B cell (primary cell): ENCODE data around the gene SATB1. TPM values are rescaled to one million over a fixed set of nuclear protein-coding genes. Genes with fewer than 3 reads are reported as not detected.
"Not testable (repeated sequence)": the region's sequence is repeated elsewhere in the genome, so short reads cannot be mapped to it uniquely, and the experiment has no call there.

Source experiments
- ATAC-seq: fragments of 200-7000 bp; cut with Tn5 transposase; one replicate; pipeline ENCODE4 v1.10.0; 2021; ENCODE audit warnings: low read depth, mild to moderate bottlenecking, moderate number of reproducible peaks, moderate library complexity
- CTCF ChIA-PET: fragments of 350-600 bp; sonication (Branson Sonifier 250); formaldehyde crosslinking; loops from one replicate; lab custom pipeline; 2021; ENCODE audit warnings: antibody characterized with exemption, inconsistent platforms; lab: Charles Lee
- POLR2A ChIA-PET: fragments of 350-600 bp; sonication (Branson Sonifier 250); formaldehyde crosslinking; loops from one replicate; lab custom pipeline; 2021; ENCODE audit warnings: antibody characterized with exemption; lab: Charles Lee
- DNase-seq: peaks from one replicate; pipeline ENCODE4 v3.0.0; 2013
- H2AFZ ChIP-seq: 2 replicates; pipeline ENCODE4 v1.6.1; 2012; ENCODE audit warnings: mild to moderate bottlenecking, low read depth, low read length; ENCODE audit not compliant: insufficient read depth, poor library complexity, severe bottlenecking
- H3K27ac ChIP-seq, 2 donors: 1 replicate in 1 of 2; 2 replicates in 1 of 2; pipeline ENCODE4 v1.5.1; 2012 to 2013; ENCODE audit warnings: low read length in 2 of 2, mild to moderate bottlenecking in 2 of 2, moderate library complexity in 1 of 2
- H3K27me3 ChIP-seq, 4 experiments: fragments of 200-600 bp in 1 of 4; sonication (generic) in 1 of 4; replicated peaks in 1 of 4; 1 replicate in 2 of 4; 2 replicates in 2 of 4; pipeline versions ENCODE4 v1.6.1 to v1.7.0; 2013 to 2016; ENCODE audit warnings: low read length in 3 of 4, mild to moderate bottlenecking in 2 of 4, mixed read lengths in 1 of 4, moderate library complexity in 1 of 4; ENCODE audit not compliant: insufficient read depth in 4 of 4, control insufficient read depth in 3 of 4; ENCODE audit errors: control extremely low read depth in 1 of 4
- H3K36me3 ChIP-seq, 2 experiments: replicated peaks in 1 of 2; 1 replicate in 1 of 2; 2 replicates in 1 of 2; pipeline versions ENCODE4 v1.6.1 to v1.7.1; 2013; ENCODE audit warnings: low read length in 1 of 2; ENCODE audit not compliant: insufficient read depth in 2 of 2, control insufficient read depth in 1 of 2; ENCODE audit errors: control extremely low read depth in 1 of 2, extremely low read depth in 1 of 2
- H3K4me1 ChIP-seq, 2 donors: fragments of 200-600 bp in 1 of 2; sonication (generic) in 1 of 2; 1 replicate in 1 of 2; 2 replicates in 1 of 2; pipeline versions ENCODE4 v1.5.1 to v1.6.1; 2013 to 2017; ENCODE audit warnings: low read length in 2 of 2; ENCODE audit not compliant: control insufficient read depth in 2 of 2, insufficient read depth in 2 of 2
- H3K4me2 ChIP-seq: replicated peaks from 2 replicates; pipeline ENCODE3; 2012; ENCODE audit warnings: mild to moderate bottlenecking, low read depth, low read length; ENCODE audit not compliant: poor library complexity, severe bottlenecking
- H3K4me3 ChIP-seq, 5 experiments: fragments of 200-600 bp in 1 of 5; sonication (generic) in 1 of 5; 1 replicate in 3 of 5; 2 replicates in 2 of 5; pipeline versions ENCODE4 v1.5.1 to v1.7.0; 2011 to 2016; ENCODE audit warnings: low read length in 4 of 5, mild to moderate bottlenecking in 4 of 5, low read depth in 2 of 5, control low read depth in 1 of 5, moderate library complexity in 1 of 5; ENCODE audit not compliant: insufficient read depth in 1 of 5; ENCODE audit errors: control extremely low read depth in 1 of 5, extremely low read depth in 1 of 5
- H3K79me2 ChIP-seq: fragments of 200-600 bp; sonication (generic); one replicate; pipeline ENCODE4 v1.6.0; 2016; ENCODE audit warnings: low read length; ENCODE audit not compliant: control insufficient read depth, insufficient read depth
- H3K9ac ChIP-seq: fragments of 200-600 bp; sonication (generic); 2 replicates; pipeline ENCODE4 v1.6.1; 2017; ENCODE audit warnings: mild to moderate bottlenecking, low read length, moderate library complexity
- H3K9me3 ChIP-seq, 3 donors: one replicate each; pipeline versions ENCODE4 v1.6.1 to v1.7.1; 2013; ENCODE audit warnings: low read length in 2 of 3; ENCODE audit not compliant: control insufficient read depth in 2 of 3, insufficient read depth in 1 of 3; ENCODE audit errors: control extremely low read depth in 1 of 3
- H4K20me1 ChIP-seq: 2 replicates; pipeline ENCODE4 v1.6.0; 2012; ENCODE audit warnings: mild to moderate bottlenecking, low read length; ENCODE audit not compliant: insufficient read depth, control insufficient read depth, poor library complexity, severe bottlenecking
- H3K27ac Mint-ChIP-seq: one replicate; pipeline ENCODE4 v1.8.0; 2021; ENCODE audit warnings: mixed read lengths
- H3K27me3 Mint-ChIP-seq: one replicate; pipeline ENCODE4 v1.8.0; 2021; ENCODE audit warnings: mixed read lengths
- H3K4me1 Mint-ChIP-seq: one replicate; pipeline ENCODE4 v1.8.0; 2021; ENCODE audit warnings: mixed read lengths
- H3K4me3 Mint-ChIP-seq: one replicate; pipeline ENCODE4 v1.8.0; 2021; ENCODE audit warnings: mixed read lengths
- H3K9me3 Mint-ChIP-seq: one replicate; pipeline ENCODE4 v1.8.0; 2022; ENCODE audit warnings: mixed read lengths; ENCODE audit not compliant: insufficient read depth
- EZH2 ChIP-seq: IDR thresholded peaks from 2 replicates; pipeline ENCODE4 v1.6.1; 2012; ENCODE audit warnings: borderline replicate concordance, low read depth, mild to moderate bottlenecking, moderate library complexity, low read length; ENCODE audit not compliant: insufficient read depth, poor library complexity, severe bottlenecking
- WGBS: methylation state at CpG from one replicate; pipeline ENCODE4 v1.1.5; 2013; ENCODE audit warnings: missing lambda C conversion rate; ENCODE audit not compliant: insufficient coverage; 5-methylcytosine and 5-hydroxymethylcytosine counted together
- intact Hi-C: fragments of 100-400 bp; cut with micrococcal nuclease; formaldehyde crosslinking; loops from one replicate; pipeline ENCODE4 v1.10.0; 2022
- polyA plus RNA-seq: library from polyadenylated mRNA; depleted of rRNA; stranded (reverse); fragments of >200 nt; gene quantifications from 2 replicates; pipeline ENCODE4 v1.2.3, GENCODE V29; 2012
- total RNA-seq, 2 donors: library from RNA; stranded (reverse); fragments of 120-200 nt in 1 of 2; gene quantifications; 1 replicate in 1 of 2; 2 replicates in 1 of 2; pipeline versions ENCODE4 v1.2.3 to v1.2.4, GENCODE V29; 2013 to 2022
- TF ChIP-seq, protein P1 (sequence below): fragments of 200-600 bp; IDR thresholded peaks from one replicate; pipeline ENCODE4 v1.8.0; 2022; ENCODE audit warnings: antibody characterized with exemption, mild to moderate bottlenecking

The SATB1 gene
- total and polyA plus RNA-seq, 2 donors (not counting 1 experiment from before 2014, with no cell fraction given): 42.3 to 66.5 TPM

DNA sequence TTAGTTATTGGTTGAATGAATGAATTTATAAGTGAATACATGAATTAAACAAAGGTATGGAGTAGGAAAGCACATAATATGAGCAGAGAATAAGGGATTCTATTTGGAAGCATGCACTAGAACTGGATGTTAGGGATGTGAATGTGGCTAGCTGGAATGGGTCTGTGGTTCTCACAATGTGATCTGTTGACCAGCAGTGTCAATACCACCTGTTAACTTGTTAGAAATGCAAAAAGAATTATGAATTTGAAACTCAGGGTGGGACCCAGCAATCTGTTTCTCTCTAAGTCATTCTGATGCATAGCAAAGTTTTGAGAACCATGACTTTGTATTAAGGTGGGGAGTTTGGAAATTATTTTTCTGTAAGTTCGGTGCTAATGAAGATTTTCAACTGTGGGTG, 41.0 kb upstream of the SATB1 start:
- Histone ChIP-seq H3K4me3 (no peak overlapping the region), H3K36me3 (peaks cover 2 to 6% of the 10 kb centered on the region in 2 experiments), H3K9ac (no peak overlapping the region), H3K4me1 (no peaks in the 10 kb centered on the region), H4K20me1 (no peaks in the 10 kb centered on the region), H3K27me3 (no peaks in the 10 kb centered on the region), H2AFZ (no peak overlapping the region), H3K79me2 (no peaks in the 10 kb centered on the region), H3K27ac (no peak overlapping the region), H3K9me3 (peaks cover 0 to 8% (median 4%) of the 10 kb centered on the region in 3 donors), H3K4me2 (no peak overlapping the region)
- CTCF ChIA-PET: no interaction called here
- POLR2A ChIA-PET: no interaction called here
- no peak for ATAC-seq
- H3K9me3 Mint-ChIP-seq: no peaks in the 10 kb centered on the region
- H3K27me3 Mint-ChIP-seq: no peaks in the 10 kb centered on the region
- TF ChIP-seq, protein P1, sequence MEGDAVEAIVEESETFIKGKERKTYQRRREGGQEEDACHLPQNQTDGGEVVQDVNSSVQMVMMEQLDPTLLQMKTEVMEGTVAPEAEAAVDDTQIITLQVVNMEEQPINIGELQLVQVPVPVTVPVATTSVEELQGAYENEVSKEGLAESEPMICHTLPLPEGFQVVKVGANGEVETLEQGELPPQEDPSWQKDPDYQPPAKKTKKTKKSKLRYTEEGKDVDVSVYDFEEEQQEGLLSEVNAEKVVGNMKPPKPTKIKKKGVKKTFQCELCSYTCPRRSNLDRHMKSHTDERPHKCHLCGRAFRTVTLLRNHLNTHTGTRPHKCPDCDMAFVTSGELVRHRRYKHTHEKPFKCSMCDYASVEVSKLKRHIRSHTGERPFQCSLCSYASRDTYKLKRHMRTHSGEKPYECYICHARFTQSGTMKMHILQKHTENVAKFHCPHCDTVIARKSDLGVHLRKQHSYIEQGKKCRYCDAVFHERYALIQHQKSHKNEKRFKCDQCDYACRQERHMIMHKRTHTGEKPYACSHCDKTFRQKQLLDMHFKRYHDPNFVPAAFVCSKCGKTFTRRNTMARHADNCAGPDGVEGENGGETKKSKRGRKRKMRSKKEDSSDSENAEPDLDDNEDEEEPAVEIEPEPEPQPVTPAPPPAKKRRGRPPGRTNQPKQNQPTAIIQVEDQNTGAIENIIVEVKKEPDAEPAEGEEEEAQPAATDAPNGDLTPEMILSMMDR: no peak
- TF ChIP-seq EZH2: no peak
- WGBS: no CpG with 5 or more reads among the region's 1 CpG
- intact Hi-C loops: no loop called here
- H3K4me1 Mint-ChIP-seq: no peaks in the 10 kb centered on the region
- no peak overlapping the region for H3K4me3 Mint-ChIP-seq
- H3K27ac Mint-ChIP-seq: no peak overlapping the region
- DNase-seq: no peak

DNA sequence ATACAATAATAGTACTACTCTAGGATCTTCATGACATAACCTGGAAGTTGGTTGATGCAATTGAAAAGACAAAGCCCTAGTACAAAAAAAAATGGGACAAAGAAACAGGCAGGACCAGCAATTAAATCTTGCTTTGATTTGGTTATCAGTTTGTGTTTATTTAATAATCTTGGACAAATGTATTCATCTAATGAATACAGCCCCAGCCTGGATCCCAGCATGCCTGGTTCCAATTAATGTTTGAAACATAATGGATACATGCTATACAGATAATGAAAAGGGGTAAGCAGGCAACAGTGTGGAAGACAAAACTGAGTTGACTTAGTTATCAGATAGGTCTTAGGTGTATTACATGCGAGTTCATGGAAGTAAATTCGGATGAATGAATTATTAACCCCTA, 29.6 kb upstream of the SATB1 start:
- ChIA-PET CTCF (no interaction called here), POLR2A (no interaction called here)
- H3K9me3 ChIP-seq: peaks cover 0 to 4% (median 0%) of the 10 kb centered on the region in 3 donors
- Mint-ChIP-seq H3K27me3 (peaks cover 2% of the 10 kb centered on the region), H3K4me3 (no peak overlapping the region), H3K27ac (no peak overlapping the region), H3K9me3 (no peaks in the 10 kb centered on the region), H3K4me1 (no peaks in the 10 kb centered on the region)
- TF ChIP-seq, protein P1: no peak
- no peak for TF ChIP-seq EZH2
- intact Hi-C loops: loop anchor here (5.0 kb wide), 1 partner anchor 37 kb away; no protein-coding TSS in a partner anchor
- H3K79me2 ChIP-seq: no peaks in the 10 kb centered on the region
- H3K9ac ChIP-seq: no peak overlapping the region
- WGBS: no CpG with 5 or more reads among the region's 2 CpGs
- H2AFZ ChIP-seq: no peak overlapping the region
- no peak overlapping the region for H3K27ac ChIP-seq
- no peak overlapping the region for H3K4me3 ChIP-seq
- no peaks in the 10 kb centered on the region for H3K4me1 ChIP-seq
- no peaks in the 10 kb centered on the region for H4K20me1 ChIP-seq
- no peaks in the 10 kb centered on the region for H3K27me3 ChIP-seq
- H3K36me3 ChIP-seq: peaks cover 0 to 2% of the 10 kb centered on the region in 2 experiments
- H3K4me2 ChIP-seq: no peak overlapping the region
- DNase-seq (no peak), ATAC-seq (no peak)

DNA sequence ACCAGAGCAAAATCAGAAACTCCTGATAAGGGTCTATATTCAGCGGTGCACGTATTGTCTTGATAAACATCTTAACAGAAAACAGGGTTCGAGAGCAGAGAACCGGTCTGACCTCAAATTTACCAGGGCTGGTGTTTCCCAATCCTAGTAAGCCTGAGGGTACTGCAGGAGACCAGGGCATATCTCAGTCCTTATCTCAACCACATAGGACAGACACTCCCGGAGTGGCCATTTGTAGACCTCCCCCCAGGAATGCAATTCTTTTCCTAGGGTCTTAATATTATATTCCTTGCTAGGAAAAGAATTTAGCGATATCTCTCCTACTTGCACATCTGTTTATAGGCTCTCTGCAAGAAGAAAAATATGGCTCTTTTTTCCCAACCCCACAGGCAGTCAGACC, 24.5 kb upstream of the SATB1 start:
- H3K9me3 ChIP-seq, H3K79me2 ChIP-seq, H3K27ac Mint-ChIP-seq, H3K27me3 Mint-ChIP-seq, H3K4me3 ChIP-seq, H3K36me3 ChIP-seq, H4K20me1 ChIP-seq, H3K27me3 ChIP-seq, H3K9me3 Mint-ChIP-seq, H2AFZ ChIP-seq, H3K27ac ChIP-seq, DNase-seq, H3K4me2 ChIP-seq, POLR2A ChIA-PET, ATAC-seq, H3K9ac ChIP-seq, H3K4me3 Mint-ChIP-seq: not testable (repeated sequence)
- no CpG with 5 or more reads among the region's 6 CpGs for WGBS
- peaks cover 12 to 15% of the 10 kb centered on the region in 2 donors for H3K4me1 ChIP-seq
- intact Hi-C loops: loop anchor here (5.0 to 10.0 kb wide), 4 partner anchors 32 to 1735 kb away; partner anchors contain the start of gene SGO1
- peaks cover 18% of the 10 kb centered on the region for H3K4me1 Mint-ChIP-seq
- CTCF ChIA-PET: interaction anchor here (1.1 kb wide), 1 partner anchor 308 kb away, joined by 3 read pairs; no protein-coding TSS in a partner anchor
